ENCODE results near the gene PDIA2.

DNA sequence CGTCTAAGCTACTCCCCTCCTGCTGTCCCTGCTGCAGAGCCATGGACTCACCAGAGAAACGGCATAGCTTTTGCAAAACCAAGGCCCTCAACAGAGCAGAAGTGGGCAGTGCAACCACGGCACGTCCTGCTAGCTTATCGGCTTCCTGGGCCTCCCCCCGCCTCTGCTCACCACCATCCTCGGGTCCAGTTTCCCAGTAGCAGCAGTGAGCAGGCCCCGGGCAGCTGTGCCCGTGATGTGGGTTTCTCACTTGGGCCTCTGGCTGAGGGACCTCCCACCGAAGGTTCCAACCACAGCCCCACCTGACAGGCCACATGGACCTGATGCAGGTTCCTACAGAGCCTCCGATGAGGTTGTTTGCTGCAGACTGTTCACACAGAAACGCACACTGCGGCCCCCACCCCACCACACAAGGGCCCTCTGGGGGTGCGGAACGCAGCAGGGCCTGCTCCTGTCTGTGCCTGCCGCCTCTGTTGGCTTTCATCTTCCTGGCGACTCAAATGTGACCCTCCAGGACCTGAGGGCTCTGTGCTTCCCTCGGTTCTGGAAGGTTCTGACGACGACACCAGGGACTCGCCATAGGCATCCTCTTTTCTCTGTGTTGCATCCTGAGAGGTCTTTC, 24.8 kb downstream of the PDIA2 start:
- TF ChIP-seq POLR2A (IDR thresholded peaks at IDR 0.05) (no peak), CTCF (IDR thresholded peaks at IDR 0.05) (no peak), POLR2AphosphoS5 (IDR thresholded peaks at IDR 0.05) (no peak), EP300 (IDR thresholded peaks at IDR 0.05) (no peak)
